GM18517 (cell line): ENCODE measurements around the gene GPR52.
"Not testable (repeated sequence)": the region's sequence is repeated elsewhere in the genome, so short reads cannot be mapped to it uniquely, and the experiment has no call there.

Source experiments
- ATAC-seq: cut with Tn5 transposase; IDR thresholded peaks from one replicate; pipeline ENCODE4 v1.9.1; 2021; ENCODE audit warnings: mild to moderate bottlenecking, moderate library complexity; ENCODE audit not compliant: unreplicated experiment

The GPR52 gene

GRCh38 chr1:174447866-174448530, at the start of gene GPR52:
Gene GPR52, plus strand, starts transcription at chr1:174447964. Its CDS starts 148 bp downstream, at chr1:174448112.
- no peak for ATAC-seq

GRCh38 chr1:174398246-174398645, 49.5 kb upstream of the GPR52 start:
- ATAC-seq: no peak

- no peak for ATAC-seq
Measured at GRCh38 chr1:174399211-174399610, 48.6 kb upstream of the GPR52 start.

GRCh38 chr1:174401075-174401474, 46.7 kb upstream of the GPR52 start:
- ATAC-seq: no peak

- ATAC-seq: no peak
Measured at GRCh38 chr1:174405219-174405618, 42.5 kb upstream of the GPR52 start.

- no peak for ATAC-seq
Measured at GRCh38 chr1:174406421-174406820, 41.3 kb upstream of the GPR52 start.

GRCh38 chr1:174407665-174408064, 40.1 kb upstream of the GPR52 start:
- no peak for ATAC-seq

- ATAC-seq: no peak
Measured at GRCh38 chr1:174408146-174408545, 39.6 kb upstream of the GPR52 start.

- ATAC-seq: not testable (repeated sequence)
Measured at GRCh38 chr1:174409801-174410200, 38.0 kb upstream of the GPR52 start.

GRCh38 chr1:174413632-174414031, 34.1 kb upstream of the GPR52 start:
- ATAC-seq: no peak

GRCh38 chr1:174414203-174414602, 33.6 kb upstream of the GPR52 start:
- no peak for ATAC-seq

- no peak for ATAC-seq
Measured at GRCh38 chr1:174415506-174415905, 32.3 kb upstream of the GPR52 start.

- ATAC-seq: no peak
Measured at GRCh38 chr1:174417921-174418320, 29.8 kb upstream of the GPR52 start.

GRCh38 chr1:174425121-174425520, 22.6 kb upstream of the GPR52 start:
- ATAC-seq: no peak

GRCh38 chr1:174426153-174426552, 21.6 kb upstream of the GPR52 start:
- no peak for ATAC-seq

- no peak for ATAC-seq
Measured at GRCh38 chr1:174428033-174428432, 19.7 kb upstream of the GPR52 start.

- ATAC-seq: no peak
Measured at GRCh38 chr1:174428739-174429138, 19.0 kb upstream of the GPR52 start.

- no peak for ATAC-seq
Measured at GRCh38 chr1:174433451-174433850, 14.3 kb upstream of the GPR52 start.

GRCh38 chr1:174445351-174445750, 2.4 kb upstream of the GPR52 start:
- no peak for ATAC-seq

GRCh38 chr1:174445817-174446216, 1.9 kb upstream of the GPR52 start:
- no peak for ATAC-seq

- ATAC-seq: no peak
Measured at GRCh38 chr1:174448531-174448883, 743 bp downstream of the GPR52 start.

- no peak for ATAC-seq
Measured at GRCh38 chr1:174448974-174449373, 1.2 kb downstream of the GPR52 start.

GRCh38 chr1:174451408-174451807, 3.6 kb downstream of the GPR52 start:
- no peak for ATAC-seq
